NCI-H2227 (cell line): Measurements from ENCODE around the gene RRP7A.
"Not testable (repeated sequence)": the region's sequence is repeated elsewhere in the genome, so short reads cannot be mapped to it uniquely, and the experiment has no call there.

Experiments
- DNase-seq: peaks from one replicate; lab custom pipeline; 2025; ENCODE audit not compliant: unreplicated experiment; lab: John Stamatoyannopoulos, UW

RRP7A gene

DNA sequence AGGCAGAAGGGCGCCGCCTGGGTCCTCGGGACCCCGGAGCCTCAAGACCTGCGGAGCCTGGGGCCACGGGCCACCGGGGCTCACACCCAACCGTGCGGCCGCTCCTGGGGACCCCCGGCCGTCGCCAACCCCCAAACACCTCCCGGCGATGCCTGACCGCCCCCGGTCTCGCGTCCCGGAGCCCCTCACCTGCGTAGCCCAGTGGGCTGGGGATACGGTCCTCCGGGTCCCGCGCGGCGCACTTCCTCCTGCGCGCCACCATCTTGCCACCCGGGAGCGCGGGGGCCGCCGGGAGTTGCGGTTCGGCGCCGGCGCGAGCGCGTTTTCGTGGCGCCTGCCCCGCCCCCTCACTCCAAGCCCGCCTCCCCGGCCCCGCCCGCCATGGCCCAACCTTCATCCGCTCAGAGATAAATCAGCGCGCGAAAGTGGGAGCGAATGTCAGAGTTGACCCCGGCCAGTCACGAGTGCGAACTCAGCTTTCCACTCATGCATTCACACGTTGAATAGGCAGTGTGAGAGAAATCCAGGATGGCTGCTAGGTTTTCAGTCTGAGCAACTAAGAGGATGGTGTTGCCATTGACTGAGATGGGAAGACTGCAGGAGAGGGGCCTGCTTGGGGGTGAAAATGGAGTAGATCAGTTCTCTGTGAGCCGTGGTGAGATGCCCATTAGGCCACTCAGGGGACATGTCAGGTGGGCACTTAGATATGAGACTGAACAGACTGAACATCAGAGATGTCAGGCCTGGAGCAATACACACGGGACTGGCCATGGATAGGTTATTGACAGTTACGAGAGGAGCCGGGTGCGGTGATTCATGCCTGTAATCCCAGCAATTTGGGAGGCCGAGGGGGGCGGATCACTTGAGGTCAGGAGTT is at the start of gene RRP7A:
Gene RRP7A, minus strand, starts transcription at position 272 of the 877 bp plus-strand sequence. Its CDS starts 10 bp downstream, at position 262.
- peak; percentile 90 for DNase-seq

GRCh38 chr22:42567950-42568349 is 48.4 kb upstream of the RRP7A start:
- not testable (repeated sequence) for DNase-seq

GRCh38 chr22:42565956-42566355 is 46.4 kb upstream of the RRP7A start:
- no peak for DNase-seq

GRCh38 chr22:42564699-42565098 is 45.1 kb upstream of the RRP7A start:
- no peak for DNase-seq

GRCh38 chr22:42563943-42564342 is 44.3 kb upstream of the RRP7A start:
- not testable (repeated sequence) for DNase-seq

DNA sequence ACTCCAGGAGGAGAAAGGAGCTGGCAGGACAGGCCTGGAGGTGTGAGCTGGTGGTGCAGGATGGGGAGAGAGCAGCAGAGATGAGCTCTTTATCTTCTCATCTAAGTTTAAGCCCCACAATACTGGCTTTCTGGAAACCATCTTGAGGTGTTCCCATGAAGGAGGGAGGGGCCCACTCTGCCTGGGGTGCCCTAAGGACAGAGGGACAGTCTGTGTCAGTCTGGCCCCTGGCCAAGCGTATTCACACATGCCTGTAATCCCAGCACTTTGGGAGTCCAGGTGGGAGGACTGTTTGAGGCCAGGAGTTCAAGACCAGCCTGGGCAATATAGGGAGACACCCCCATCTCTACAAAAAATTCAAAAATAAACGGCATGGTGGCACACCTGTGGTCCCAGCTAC is 43.1 kb upstream of the RRP7A start:
- DNase-seq = no peak

- DNase-seq = no peak
Observed at GRCh38 chr22:42562279-42562678, 42.7 kb upstream of the RRP7A start.

GRCh38 chr22:42561856-42562255 is 42.3 kb upstream of the RRP7A start:
- DNase-seq = no peak

DNA sequence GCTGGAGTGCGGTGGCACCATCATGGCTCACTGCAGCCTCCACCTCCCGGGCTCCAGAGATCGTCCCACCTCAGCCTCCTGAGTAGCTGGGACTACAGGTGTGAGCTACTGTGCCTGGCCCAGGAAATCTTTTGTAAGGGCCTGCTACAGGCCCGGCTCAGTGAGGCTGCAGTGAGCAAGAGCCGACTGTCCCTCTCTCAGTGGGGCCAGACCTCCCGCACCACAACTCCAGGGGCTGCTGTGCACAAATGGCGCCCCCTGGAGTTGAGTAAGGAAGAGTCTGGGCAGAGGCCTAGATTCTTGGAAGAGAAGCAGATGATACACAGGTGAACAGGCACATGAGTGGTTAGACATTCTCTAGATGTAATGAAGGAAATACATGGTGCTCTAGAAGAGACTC is 41.2 kb upstream of the RRP7A start:
- peak; percentile 6 for DNase-seq

DNA sequence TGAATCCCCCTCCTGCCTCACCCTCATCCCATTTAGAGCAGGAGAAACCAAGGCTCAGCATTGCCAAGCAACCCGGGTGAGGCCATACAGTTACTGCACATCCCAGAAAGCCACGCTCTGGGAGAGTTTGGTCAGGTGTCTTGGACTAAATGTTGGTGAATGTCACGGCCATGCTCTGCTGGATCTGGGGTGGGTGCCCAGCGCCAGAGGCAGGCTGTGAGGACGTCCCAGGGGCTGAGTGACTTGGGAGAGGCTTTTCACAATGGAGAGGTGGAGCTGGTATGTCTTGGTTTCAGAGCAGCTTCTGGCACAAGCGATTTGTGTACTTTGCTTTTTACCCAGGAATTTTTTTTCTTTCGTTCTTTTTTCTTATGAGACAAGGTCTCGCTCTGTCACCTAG is 40.8 kb upstream of the RRP7A start:
- DNase-seq = no peak

DNA sequence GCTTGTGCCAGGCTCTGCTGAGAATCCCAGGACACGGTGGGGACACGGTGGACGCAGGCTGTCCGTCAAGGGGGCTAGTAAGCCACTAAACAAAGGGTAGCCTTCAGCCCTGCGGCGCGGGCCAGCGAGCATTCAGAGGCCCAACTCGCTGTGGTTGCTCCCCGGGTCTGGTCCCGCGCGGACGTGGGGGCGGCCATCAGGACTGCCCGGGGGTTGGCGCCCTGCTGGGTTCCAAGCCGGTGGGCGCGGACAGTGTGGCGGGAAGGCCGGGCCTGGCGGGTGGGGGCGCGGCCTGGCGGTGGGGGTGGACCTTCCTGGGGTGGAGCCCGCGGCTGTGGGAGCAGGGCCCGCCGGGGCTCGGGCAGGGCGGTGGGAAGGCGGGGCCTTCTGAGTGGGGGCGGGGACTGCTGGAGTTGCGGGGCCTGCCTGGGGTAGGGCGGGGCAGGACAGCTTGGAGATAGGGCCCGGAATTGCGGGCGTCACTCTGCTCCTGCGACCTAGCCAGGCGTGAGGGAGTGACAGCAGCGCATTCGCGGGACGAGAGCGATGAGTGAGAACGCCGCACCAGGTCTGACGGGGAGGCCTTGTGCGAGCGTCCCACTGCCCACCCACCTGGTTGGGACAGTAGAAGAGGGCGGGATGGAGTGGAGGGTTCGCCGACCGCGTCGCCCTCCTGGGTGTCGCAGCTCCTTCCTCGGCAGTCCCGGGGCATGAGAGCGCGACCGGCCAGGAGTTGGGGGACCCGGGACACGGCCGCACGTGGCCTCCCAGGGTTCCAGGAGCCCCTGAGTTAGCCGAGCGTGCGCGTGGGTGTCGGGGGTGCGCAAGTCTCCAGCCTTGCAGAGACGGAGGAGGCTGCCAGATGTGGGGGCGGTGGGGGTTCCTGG is 34.1 kb upstream of the RRP7A start, which contains the start of gene SERHL2:
Gene SERHL2, plus strand, starts transcription at position 482 of the 887 bp plus-strand sequence. Its CDS starts 65 bp downstream, at position 547.
- DNase-seq = peak; percentile 92

DNA sequence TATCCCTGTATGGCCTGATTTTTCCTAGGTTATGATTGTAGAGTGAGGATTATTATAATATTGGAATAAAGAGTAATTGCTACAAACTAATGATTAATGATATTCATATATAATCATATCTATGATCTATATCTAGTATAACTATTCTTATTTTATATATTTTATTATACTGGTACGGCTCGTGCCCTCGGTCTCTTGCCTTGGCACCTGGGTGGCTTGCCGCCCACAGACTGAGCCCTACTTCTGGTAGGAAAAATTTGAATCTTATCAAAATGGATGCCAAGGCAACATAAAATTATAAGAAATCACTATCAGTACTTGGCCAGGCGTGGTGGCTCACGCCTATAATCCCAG is 32.7 kb upstream of the RRP7A start:
- not testable (repeated sequence) for DNase-seq

- no peak for DNase-seq
Observed at GRCh38 chr22:42549331-42550060, 29.9 kb upstream of the RRP7A start.

DNA sequence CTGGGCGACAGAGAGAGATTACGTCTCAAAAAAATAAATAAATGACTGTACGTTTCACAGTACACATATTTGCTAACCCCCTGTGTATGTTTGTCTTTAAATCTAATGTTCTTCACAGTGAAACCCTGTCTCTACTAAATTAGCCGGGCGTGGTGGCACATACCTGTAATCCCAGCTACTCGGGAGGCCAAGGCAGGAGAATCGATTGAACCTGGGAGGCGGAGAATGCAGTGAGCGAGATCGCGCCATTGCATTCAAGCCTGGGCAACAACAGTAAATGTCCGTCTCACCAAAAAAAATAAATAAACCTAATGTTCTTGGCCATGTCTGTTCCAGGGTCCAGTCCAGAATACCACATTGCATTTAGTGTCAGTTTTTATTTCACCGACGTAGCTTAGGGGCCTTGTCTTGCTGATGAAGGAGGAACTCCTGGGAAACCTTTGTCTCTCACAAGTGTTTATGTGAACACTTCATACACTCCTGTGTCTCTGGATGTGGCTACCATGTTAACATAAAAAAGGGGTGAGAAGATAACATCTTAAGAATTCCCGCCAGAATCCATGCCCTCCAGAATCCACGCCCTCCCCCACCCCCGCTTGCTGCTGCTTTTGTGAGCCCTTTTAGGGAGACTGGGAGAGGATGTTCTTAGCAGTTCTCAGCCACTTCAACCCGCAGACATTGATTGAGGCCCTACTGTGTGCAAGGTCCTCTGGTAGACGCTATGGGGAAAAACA is 29.2 kb upstream of the RRP7A start:
- no peak for DNase-seq

DNA sequence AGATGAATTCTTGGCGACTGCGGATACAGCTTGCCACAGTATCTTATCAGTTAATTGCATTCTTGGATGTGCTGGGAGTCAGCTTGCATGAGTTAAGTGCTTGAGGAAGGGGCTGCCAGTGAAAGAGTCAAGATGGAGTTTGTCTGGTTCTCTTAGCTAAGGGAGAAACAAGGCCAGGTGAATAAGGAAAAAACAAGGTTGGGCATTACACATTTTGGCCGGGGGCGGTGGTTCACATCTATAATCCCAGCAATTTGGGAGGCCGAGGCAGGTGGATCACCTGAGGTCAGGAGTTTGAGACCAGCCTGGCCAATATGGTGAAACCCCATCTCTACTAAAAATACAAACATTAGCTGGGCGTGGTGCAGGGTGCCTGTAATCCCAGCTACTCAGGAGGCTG is 28.5 kb upstream of the RRP7A start:
- DNase-seq = not testable (repeated sequence)

DNA sequence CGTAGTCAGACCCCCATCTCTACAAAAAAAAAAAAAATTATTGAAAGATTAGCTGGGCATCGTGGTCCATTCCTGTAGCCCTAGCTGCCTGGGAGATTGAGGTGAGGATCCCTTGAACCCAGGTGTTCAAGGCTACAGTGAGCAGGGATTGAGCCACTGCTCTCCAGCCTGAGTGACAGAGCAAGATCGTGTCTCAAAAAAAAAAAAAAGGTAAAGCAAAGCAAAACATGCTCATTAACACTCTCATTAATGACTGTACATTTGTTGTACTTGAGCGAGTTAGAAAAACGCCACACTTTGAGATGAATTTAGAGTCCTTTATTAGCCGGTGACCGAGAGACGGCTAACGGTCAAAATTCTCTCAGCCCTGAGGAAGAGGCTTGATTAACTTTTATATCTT is 28.0 kb upstream of the RRP7A start:
- DNase-seq = no peak

- no peak for DNase-seq
Observed at GRCh38 chr22:42544686-42545085, 25.1 kb upstream of the RRP7A start.

- DNase-seq = not testable (repeated sequence)
Observed at GRCh38 chr22:42539236-42539771, 19.7 kb upstream of the RRP7A start.

DNA sequence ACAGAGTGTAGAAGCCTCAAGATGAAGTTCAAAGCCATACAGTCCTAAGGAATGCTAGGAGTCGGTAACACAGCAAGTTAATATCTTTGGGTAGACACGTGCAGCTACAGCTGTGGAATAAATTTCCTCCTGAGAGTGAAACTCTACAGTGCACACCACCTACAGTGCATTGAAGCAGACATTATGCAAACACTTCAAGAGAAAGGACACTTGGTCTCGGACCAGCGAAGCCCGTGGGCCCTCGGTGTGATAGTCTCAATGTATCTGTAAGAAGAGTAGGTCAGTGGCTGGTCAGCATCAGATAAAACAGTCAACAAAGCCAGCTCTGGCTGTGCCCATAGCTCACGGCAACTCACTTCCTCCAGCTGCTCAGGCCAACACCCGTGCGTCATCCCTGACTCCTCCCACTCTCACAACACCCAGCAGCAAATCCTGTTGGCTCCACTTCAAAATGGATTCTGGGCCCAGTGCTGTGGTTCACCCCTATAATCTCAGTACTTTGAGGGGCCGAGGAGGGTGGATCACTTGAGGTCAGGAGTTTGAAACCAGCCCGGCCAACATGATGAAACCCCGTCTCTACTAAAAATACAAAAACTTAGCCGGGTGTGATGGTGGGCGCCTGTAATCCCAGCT is 17.7 kb upstream of the RRP7A start:
- DNase-seq = not testable (repeated sequence)

DNA sequence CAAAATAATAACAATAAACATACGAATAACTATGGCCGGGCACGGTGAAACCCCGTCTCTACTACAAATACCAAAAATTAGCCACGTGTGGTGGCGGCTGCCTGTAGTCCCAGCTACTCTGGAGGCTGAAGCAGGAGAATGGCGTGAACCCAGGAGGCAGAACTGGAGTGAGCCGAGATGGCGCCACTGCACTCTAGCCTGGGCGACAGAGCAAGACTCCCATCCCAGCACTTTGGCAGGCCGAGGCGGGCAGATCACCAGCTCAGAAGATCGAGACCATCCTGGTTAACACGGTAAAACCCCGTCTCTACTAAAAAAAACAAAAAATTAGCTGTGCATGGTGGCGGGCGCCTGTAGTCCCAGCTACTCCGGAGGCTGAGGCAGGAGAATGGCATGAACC is 17.0 kb upstream of the RRP7A start:
- DNase-seq = not testable (repeated sequence)
